GM19351 (cell line): ENCODE results near the gene TRPM1.

ENCODE experiments used
- ATAC-seq: cut with Tn5 transposase; IDR thresholded peaks from one replicate; pipeline ENCODE4 v1.9.1; 2021; ENCODE audit warnings: mild to moderate bottlenecking, moderate library complexity; ENCODE audit not compliant: unreplicated experiment

Gene TRPM1

GRCh38 chr15:31051496-31052080 is 49.9 kb downstream of the TRPM1 start:
- ATAC-seq = no peak

GRCh38 chr15:31050953-31051352 is 50.6 kb downstream of the TRPM1 start:
- ATAC-seq = no peak

- no peak for ATAC-seq
Observed at GRCh38 chr15:31049682-31050615, 51.6 kb downstream of the TRPM1 start.

GRCh38 chr15:31049111-31049510 is 52.4 kb downstream of the TRPM1 start:
- ATAC-seq = no peak

- no peak for ATAC-seq
Observed at GRCh38 chr15:31047437-31047836, 54.1 kb downstream of the TRPM1 start.

GRCh38 chr15:31046759-31047359 is 54.7 kb downstream of the TRPM1 start:
- no peak for ATAC-seq

GRCh38 chr15:31045606-31046005 is 55.9 kb downstream of the TRPM1 start:
- ATAC-seq = no peak

- ATAC-seq = no peak
Observed at GRCh38 chr15:31042751-31043150, 58.8 kb downstream of the TRPM1 start.

- ATAC-seq = no peak
Observed at GRCh38 chr15:31041610-31042009, 59.9 kb downstream of the TRPM1 start.

- no peak for ATAC-seq
Observed at GRCh38 chr15:31040611-31041010, 60.9 kb downstream of the TRPM1 start.

GRCh38 chr15:31039961-31040360 is 61.6 kb downstream of the TRPM1 start:
- ATAC-seq = no peak

GRCh38 chr15:31037731-31038477 is 63.6 kb downstream of the TRPM1 start:
- no peak for ATAC-seq

- ATAC-seq = no peak
Observed at GRCh38 chr15:31036783-31037182, 64.7 kb downstream of the TRPM1 start.

GRCh38 chr15:31035610-31036009 is 65.9 kb downstream of the TRPM1 start:
- no peak for ATAC-seq

GRCh38 chr15:31034152-31034551 is 67.4 kb downstream of the TRPM1 start:
- ATAC-seq = no peak

- ATAC-seq = no peak
Observed at GRCh38 chr15:31032961-31033371, 68.6 kb downstream of the TRPM1 start.

GRCh38 chr15:31031471-31032067 is 70.0 kb downstream of the TRPM1 start:
- peak; percentile 84 for ATAC-seq

GRCh38 chr15:31027910-31028578 is 73.5 kb downstream of the TRPM1 start:
- no peak for ATAC-seq

GRCh38 chr15:31025996-31026395 is 75.5 kb downstream of the TRPM1 start:
- no peak for ATAC-seq

GRCh38 chr15:31024979-31025378 is 76.5 kb downstream of the TRPM1 start:
- no peak for ATAC-seq
